ENCODE results near the gene CTU1.

- TF ChIP-seq CTCF (IDR thresholded peaks at IDR 0.05): no peak
- no peak for TF ChIP-seq EP300 (IDR thresholded peaks at IDR 0.05)
- TF ChIP-seq POLR2AphosphoS5 (IDR thresholded peaks at IDR 0.05): no peak
These were observed 42.8 kb downstream of the CTU1 start for GRCh38 chr19:51065221-51065960.

Measured in sigmoid colon (tissue), 4 donors.